ENCODE data around the gene EPB41L4A.

DNA sequence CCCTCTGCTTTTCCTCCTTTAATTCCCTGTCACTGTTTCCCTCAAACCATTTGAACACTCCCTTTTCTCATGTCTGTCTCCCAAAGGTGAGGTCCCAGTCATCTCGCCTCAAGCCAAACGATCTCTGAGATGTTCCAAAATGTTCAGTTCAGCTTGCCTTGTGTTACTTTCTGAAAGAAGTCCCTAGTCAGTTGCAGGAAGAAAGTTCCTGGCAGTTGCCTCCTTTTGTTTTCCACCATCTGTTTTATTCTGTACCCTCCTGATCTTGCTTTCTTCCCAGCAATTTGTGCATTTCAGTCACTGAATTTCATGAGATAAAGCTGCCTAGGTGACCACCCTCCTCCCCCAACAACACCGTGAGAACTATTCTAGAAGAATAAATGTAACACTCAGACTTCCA lies 277.5 kb downstream of the EPB41L4A start:
- TF ChIP-seq CTCF (IDR thresholded peaks at IDR 0.05) (no peak), JUN (CRISPR knock-in tag; IDR thresholded peaks at IDR 0.05) (no peak), CREM (CRISPR knock-in tag; IDR thresholded peaks at IDR 0.05) (no peak), RELA (CRISPR knock-in tag; IDR thresholded peaks at IDR 0.05; ENCODE audit: borderline replicate concordance) (no peak), SOX15 (CRISPR knock-in tag; IDR thresholded peaks at IDR 0.05) (no peak)
- TF ChIP-seq, protein P1, sequence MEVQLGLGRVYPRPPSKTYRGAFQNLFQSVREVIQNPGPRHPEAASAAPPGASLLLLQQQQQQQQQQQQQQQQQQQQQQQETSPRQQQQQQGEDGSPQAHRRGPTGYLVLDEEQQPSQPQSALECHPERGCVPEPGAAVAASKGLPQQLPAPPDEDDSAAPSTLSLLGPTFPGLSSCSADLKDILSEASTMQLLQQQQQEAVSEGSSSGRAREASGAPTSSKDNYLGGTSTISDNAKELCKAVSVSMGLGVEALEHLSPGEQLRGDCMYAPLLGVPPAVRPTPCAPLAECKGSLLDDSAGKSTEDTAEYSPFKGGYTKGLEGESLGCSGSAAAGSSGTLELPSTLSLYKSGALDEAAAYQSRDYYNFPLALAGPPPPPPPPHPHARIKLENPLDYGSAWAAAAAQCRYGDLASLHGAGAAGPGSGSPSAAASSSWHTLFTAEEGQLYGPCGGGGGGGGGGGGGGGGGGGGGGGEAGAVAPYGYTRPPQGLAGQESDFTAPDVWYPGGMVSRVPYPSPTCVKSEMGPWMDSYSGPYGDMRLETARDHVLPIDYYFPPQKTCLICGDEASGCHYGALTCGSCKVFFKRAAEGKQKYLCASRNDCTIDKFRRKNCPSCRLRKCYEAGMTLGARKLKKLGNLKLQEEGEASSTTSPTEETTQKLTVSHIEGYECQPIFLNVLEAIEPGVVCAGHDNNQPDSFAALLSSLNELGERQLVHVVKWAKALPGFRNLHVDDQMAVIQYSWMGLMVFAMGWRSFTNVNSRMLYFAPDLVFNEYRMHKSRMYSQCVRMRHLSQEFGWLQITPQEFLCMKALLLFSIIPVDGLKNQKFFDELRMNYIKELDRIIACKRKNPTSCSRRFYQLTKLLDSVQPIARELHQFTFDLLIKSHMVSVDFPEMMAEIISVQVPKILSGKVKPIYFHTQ (CRISPR knock-in tag; IDR thresholded peaks at IDR 0.05), result no peak
- TF ChIP-seq, protein P2, sequence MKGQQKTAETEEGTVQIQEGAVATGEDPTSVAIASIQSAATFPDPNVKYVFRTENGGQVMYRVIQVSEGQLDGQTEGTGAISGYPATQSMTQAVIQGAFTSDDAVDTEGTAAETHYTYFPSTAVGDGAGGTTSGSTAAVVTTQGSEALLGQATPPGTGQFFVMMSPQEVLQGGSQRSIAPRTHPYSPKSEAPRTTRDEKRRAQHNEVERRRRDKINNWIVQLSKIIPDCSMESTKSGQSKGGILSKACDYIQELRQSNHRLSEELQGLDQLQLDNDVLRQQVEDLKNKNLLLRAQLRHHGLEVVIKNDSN (CRISPR knock-in tag; IDR thresholded peaks at IDR 0.05), result no peak
- TF ChIP-seq, protein P3, sequence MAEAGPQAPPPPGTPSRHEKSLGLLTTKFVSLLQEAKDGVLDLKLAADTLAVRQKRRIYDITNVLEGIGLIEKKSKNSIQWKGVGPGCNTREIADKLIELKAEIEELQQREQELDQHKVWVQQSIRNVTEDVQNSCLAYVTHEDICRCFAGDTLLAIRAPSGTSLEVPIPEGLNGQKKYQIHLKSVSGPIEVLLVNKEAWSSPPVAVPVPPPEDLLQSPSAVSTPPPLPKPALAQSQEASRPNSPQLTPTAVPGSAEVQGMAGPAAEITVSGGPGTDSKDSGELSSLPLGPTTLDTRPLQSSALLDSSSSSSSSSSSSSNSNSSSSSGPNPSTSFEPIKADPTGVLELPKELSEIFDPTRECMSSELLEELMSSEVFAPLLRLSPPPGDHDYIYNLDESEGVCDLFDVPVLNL (CRISPR knock-in tag; IDR thresholded peaks at IDR 0.05; ENCODE audit: borderline replicate concordance, low read depth), result no peak
